HG02763 (cell line): ENCODE data around the gene KDM4F.
"Not testable (repeated sequence)": the region's sequence is repeated elsewhere in the genome, so short reads cannot be mapped to it uniquely, and the experiment has no call there.

Experiments used
- ATAC-seq: cut with Tn5 transposase; IDR thresholded peaks from one replicate; pipeline ENCODE4 v1.9.1; 2021; ENCODE audit warnings: mild to moderate bottlenecking, moderate library complexity; ENCODE audit not compliant: unreplicated experiment

KDM4F gene

DNA sequence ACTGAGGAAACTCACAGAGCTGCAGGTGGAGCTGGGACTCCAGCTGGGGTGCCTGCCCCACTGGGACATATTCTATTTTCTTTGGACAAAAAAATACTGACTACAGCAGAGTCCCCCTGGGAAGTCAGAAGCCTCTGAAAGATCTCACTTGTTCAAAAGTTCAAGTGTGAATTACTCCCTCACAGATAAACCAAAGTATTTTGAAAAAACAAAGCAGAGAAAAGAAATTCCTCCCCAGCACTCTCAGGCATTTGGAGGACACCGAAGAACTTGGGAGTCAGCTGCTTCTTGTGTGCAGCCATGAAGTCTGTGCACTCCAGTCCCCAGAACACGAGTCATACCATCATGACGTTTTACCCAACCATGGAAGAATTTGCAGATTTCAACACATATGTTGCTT is at the start of gene KDM4F:
Gene KDM4F (plus strand): TSS at position 301 of the 400 bp plus-strand sequence.
- not testable (repeated sequence) for ATAC-seq

DNA sequence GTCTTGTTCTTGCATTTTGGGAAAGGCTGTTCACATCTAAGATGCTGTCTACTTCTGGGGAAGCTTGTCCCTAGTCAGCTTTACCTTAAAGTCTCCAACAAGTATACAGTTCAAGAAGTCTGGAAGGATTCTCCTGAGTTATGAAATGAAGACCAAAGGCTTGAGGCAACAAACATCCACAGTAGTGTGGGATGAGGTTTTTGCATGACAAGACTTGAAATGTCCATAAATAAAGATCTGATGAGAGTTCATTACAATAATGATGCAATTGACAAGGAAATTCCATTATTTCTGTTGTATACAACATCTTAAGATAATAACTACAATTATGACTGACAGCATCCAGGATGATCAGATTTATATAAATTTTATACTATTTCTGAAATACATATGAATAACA is 45.5 kb upstream of the KDM4F start:
- ATAC-seq = no peak

DNA sequence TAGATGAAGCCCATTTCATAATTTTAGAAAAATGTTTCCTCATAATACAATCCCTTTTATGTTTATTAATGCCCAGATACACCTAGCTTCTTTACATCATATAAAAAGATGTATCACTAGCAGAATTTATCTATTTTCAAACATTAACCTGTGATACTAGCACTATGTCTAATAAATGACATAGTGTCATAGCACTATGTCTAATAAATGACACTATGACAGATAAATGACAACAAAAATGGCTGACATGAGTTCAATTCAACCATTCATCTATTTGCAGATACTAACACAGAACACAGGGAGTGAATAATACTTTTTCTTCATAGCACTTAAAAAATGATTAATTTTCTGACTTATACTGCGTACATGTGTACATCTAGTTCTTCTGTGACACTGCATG is 43.6 kb upstream of the KDM4F start:
- ATAC-seq = no peak

DNA sequence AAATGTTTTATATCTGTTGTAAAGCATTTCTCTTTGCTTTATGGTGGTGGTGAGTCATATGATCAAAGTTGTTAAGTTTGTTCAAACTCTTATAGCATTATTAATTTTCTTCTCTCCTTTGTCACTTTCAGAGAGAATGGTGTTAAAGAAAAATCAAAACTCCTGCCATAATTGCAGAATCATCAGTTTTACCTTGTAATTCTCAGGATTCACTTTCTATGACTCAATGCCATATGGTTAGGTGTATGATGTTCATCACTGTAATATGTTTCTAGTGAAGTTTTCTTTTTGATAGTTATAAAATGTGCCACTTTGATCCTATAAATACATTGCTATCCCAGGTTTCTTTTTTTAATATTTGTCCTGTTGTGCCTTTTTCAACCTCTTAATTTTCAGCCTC is 37.8 kb upstream of the KDM4F start:
- ATAC-seq = no peak

DNA sequence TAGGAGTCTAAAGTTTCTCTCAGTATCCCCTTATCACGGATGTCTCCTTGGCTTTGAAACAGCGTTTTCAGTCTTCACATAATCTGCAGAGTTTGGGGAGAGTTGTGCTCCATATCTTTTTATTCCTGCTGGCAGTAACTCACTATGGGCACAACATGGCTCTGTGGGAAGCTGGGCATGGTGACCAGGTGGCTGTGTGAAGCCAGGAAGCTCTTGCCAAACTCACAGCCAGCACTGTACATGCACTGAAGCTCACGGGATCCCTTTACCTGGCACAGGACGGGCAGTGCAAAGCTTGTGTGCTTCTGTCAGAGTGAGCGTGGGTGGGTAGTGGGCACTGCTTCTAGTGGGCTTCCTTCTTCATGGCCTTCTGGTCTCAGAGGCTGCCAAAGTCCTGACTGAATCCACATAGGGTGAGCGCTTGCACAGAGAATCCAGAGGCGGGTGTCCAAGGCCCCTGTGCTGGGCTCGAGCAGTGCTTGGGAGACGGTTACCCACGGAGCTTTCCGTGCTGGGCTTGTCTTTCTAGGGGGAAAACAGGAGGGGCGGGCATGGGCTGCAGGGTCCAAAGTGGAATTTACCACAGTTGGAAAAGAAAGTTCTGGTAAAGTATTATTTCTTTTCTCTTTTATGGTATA is 34.9 kb upstream of the KDM4F start:
- no peak for ATAC-seq

DNA sequence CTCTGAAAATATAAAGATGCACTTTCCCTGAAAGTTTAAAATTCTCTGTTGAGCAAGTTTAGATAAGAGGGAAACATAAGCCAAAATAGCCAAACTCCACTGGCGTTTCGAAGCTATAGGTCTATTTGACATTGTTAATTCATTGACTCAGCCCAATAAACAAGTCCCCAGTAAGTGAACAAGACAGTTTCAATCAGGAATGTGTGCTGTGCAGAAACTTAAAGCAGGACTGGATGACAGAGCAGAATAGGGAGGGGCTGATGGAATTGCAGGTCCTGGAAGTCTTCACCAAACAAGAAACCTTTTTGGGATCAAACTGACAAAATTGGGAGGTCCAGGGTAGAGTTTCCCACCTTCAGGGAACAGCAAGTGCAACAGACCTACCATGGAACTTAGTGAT is 33.1 kb upstream of the KDM4F start:
- no peak for ATAC-seq

DNA sequence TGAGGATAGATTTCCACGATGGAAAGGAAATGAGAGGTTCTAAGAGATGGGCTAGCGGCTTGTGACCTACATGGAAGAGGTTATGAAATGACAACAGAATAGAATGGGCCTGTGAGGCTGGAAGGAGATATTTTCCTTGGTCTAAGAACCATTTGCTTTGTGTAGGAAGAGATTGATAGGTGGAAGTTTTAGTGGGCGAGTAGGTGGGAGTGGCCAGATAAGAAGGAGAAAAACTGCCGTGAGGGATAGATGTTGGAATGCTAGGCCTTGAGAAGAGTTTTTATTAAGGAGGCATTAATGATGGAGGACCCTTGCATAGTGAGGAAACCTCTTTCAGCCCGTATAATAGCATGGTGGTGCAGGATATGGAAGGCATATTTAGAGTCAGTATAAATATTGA is 27.8 kb upstream of the KDM4F start:
- ATAC-seq = not testable (repeated sequence)

DNA sequence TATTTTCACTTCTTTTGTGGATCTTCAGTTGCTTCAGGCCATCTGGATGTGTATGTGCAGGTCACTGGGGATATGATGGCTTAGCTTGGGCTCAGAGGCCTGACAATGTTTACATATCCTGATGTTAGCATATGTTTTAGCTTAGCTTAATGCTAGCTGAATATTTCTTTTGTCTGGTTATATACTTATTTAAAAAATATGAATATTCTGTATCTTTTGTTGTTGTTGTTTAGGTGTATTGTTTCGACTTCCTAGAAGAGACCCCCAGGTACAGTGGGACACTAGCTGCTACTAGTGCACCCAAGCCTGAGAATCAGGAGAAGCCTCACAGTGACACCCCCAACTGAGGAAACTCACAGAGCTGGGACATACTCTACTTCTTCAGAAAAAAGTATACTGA is 24.3 kb upstream of the KDM4F start, which contains the start of gene KDM4E:
Gene KDM4E (plus strand): TSS at position 301 of the 400 bp plus-strand sequence. CDS start 300 bp downstream, outside the sequence.
- no peak for ATAC-seq

DNA sequence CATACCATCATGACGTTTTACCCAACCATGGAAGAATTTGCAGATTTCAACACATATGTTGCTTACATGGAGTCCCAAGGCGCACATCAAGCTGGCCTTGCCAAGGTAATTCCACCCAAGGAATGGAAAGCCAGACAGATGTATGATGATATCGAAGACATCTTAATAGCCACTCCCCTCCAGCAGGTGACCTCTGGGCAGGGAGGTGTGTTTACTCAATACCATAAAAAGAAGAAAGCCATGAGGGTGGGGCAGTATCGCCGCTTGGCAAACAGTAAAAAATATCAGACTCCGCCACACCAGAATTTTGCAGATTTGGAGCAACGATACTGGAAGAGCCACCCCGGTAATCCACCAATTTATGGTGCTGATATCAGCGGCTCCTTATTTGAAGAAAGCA is 23.6 kb upstream of the KDM4F start:
- ATAC-seq = not testable (repeated sequence)

DNA sequence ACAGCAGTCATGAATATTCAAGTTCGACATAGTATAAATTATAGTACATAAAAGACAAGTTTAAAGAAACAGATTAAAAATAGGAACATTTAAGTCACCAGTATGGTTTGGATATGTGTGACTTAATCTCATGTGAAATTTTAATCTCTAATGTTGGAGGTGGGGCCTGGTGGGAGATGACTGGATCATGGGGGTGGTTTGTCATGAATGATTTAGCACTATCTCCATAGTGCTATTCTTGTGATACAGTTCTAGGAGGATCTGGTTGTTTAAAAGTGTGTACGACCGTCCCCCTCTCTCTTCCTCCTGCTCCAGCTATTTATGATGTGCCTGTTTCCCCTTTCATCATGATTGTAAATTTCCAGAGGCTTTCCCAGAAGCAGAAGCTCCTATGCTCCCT is 20.9 kb upstream of the KDM4F start:
- ATAC-seq = no peak

DNA sequence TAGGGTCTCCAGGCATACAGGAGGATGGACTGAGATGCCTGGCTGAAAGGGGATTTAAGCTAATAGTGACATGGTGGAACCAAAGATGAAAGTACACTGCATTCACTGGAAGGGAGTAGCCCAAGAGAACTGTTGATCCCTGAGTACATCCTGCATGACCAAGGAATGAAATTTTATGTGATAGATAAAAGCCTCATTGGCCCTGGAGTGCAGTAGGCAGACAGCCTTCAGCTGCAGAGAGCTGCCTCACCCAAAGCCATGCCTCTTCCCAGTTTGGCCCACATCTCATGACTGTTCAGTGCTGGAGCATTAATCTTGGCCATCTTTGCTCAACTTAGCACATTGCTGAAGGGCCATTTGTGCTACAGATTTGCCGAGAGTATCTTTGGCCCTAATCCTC is 16.2 kb upstream of the KDM4F start:
- no peak for ATAC-seq

DNA sequence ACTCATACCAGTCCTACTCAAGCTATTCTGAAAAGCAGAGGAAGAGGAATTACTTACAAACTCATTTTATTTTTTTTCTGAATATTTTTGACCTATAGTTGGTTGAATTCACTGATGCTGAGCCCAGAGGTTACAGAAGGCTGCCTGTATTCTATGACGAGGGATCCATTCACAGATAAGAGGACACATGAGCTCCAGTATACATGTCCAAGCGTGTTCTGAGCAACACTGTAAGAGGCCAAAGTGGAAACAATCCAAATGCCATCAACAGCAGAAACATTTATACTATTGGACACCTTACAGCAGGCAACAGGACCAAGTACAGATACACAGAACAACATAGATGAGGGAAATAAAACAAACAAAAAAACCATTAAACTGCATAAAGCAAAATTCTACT is 13.9 kb upstream of the KDM4F start:
- no peak for ATAC-seq

DNA sequence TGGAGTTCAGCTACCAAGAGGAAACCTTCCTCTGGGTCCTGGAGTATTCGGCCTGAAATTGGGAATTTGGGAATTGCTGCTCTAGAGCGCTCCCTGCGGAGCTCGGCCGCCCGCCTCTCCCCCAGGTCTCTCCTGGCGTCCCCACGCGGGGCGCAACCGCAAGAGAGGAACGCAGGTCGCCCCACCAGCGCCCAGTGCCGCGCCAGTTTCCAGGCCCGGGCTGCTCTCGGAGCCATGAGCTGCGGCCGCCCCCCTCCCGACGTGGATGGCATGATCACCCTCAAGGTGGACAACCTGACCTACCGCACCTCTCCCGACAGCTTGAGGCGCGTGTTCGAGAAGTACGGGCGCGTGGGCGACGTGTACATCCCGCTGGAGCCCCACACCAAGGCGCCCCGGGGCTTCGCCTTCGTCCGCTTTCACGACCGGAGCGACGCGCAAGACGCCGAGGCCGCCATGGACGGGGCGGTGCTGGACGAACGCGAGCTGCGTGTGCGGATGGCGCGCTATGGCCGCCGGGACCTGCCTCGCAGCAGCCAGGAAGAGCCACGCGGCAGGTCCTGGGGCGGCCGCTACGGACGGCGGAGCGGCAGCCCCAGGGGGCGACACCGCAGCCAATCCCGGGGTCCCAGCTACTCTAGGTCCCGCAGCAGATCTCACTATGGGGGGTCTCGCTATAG is 11.7 kb upstream of the KDM4F start:
- not testable (repeated sequence) for ATAC-seq

DNA sequence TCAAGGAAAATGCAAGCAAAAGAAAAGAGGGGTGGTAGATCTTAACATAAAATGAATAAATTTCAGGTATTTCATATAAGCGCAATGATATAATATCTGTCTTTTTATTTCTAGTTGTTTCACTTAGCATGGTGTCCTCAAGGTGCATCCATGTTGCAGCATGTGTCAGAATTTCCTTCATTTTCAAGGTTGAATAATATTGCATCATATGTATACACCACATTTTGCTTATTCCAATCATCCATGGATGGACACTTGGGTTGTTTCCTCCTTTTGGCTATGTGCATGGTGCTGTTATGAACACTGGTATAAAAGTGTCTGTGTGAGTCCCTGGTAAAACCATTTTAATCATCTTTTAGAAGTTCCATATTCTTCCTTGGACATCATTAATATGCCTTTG is 7.0 kb upstream of the KDM4F start:
- ATAC-seq = no peak

DNA sequence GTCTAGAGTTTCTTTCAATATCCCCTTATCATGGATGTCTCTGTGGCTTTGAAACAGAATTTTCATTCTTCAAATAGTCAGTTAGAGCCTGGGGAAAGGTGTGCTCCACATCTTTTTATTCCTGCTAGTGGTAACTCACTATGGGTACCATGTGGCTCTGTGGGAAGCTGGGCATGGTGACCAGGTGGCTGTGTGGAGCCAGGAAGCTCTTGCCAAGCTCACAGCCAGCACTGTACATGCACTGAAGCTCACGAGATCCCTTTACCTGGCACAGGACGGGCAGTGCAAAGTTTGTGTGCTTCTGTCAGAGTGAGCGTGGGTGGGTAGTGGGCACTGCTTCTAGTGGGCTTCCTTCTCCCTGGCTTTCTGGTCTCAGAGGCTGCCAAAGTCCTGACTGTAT is 6.3 kb upstream of the KDM4F start:
- ATAC-seq = no peak

DNA sequence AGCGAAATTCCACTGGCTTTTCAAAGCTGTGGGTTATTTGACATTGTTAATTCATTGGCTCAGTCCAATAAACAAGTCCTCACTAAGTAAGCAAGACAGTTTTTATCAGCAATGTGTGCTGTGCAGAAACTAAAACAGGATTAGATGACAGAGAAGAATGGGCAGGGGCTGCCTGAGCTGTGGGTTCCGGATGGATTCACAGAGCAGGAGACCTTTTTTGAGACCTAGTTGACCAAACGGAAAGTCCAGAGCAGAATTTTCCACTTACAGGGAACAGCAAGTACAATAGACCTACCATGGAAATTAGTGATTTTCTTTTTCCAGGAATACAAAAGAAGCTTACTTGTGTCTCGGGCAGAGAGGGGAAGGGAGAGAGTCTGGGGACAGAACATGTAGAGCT is 5.2 kb upstream of the KDM4F start:
- no peak for ATAC-seq

DNA sequence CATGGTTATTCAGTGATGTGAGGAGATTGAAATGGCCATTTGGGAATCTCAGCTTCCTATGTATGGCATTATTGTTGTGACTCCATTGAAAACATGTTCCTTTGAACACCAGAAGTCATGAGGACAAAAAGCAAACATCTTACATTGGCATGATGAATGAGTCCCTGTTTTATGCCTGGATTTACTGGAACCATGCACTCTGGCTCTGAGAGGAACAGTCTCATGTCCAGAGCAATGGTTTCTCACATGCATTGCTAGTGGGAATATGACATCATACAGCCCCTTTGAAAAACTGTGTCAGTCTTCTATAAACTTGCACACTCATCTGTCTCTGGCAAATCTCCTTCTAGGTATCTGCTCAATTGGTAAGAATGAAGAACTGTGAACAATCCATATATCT is 3.4 kb upstream of the KDM4F start:
- ATAC-seq = no peak

DNA sequence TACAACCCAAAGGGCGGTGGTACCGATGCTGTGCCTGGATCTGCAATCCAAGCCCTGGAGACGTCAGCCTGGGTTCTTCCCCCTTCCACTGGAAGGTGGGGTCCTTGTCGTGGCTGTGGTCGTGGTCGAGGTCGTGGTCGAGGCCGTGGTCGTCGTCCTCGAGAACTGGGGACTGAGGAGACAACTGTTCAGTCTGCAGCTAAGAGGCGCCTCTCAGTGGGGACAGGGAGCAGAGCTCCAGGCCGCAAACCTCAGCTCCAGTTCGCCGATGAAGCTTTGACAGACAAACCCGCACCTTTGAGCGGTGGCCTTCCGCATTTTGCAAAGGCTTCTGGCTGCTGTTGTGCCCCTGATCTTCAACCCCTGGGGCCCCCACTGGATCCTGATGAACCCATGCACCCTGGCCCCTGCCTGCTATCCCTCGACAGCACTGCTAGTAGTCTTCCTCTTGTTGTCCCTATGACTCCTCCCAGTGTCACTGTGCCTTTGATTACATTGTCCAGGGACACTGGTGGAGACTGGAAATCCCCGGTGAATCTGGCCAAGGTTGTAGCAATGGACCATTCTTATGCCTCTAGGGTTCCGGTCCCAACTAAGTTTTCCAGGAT is 1.5 kb downstream of the KDM4F start:
- no peak for ATAC-seq

DNA sequence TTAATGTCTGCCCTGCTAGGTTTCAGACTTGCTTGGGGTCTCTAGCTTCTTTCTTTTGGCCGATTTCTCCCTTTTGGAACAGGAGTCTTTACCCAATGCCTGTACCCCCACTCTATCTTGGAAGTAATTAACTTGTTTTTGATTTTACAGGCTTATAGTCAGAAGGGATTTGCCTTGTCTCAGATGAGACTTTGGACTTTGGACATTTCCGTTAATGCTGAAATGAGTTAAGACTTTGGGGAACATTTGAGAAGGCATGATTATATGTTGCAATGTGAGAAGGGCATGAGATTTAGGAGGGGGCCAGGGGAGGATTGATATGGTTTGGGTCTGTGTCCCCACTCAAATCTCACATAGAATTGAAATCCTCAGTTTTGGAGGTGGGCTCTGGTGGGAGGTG is 5.1 kb downstream of the KDM4F start:
- no peak for ATAC-seq

DNA sequence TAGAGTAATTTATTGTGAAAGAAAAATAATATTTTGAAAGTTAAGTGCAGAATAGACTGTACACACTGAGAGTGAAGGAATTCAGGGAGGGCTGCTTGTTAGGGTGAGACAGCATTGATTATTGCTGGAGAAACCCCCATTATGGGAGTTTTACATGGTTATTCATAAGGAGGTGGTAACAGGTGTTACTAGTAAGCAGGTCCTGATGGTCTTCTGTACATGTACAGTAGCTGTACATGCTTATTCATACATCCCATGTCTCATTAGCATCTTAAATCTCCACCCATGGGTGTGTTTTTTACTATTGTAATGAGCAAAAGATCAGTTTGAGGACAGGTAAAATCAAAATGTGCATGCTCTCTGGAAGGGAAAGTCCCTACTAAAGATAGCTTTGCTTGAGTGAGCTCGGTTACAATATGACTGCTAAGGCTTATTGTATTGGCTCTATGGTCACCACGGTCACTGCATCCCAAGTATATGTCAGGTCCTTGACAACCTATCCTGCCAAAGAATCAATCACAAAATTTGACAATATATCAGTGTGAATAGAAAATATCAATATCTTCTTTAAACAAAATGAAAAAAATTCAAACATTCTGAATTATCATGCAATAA is 6.2 kb downstream of the KDM4F start:
- ATAC-seq = peak; percentile 89

DNA sequence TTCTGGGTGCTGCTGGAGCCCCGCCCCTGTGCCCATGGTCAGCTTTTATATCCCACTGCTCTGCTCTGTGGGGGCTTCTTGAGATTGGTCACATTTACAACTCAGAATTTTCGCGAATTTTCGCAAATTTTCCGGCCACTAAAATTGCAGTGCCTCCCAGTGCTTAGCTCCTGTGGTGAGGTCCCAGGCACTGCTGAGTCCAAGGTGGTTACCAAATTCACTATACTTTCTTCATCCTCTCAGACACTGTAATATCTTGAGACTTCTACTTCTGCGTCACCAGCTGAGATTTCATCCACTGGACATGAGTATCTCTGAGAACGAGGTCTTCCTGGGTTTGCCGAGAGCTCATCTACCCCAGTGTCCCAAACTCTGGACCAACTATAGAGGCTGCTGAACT is 8.7 kb downstream of the KDM4F start:
- ATAC-seq = no peak

DNA sequence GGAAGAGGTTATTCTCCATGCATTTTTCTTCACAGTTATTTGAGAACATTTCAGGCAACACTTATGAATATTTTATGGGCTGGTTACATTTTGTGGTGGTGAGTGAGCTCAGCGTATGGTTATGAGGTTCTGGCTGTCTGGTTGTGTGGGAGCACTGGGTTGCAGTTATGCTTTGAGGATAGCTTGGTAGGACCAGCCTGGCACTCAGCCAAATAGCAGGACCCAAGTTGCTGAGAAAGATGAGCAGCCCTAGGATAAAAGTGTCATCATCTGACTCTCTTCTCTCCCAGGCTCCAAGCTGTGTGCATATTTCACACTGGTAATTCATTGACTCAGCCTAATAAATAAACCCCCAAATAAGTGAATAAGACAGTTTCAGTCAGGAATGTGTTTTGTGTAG is 9.4 kb downstream of the KDM4F start:
- ATAC-seq = no peak
